K562 (cell line): Measurements from ENCODE around the gene MRPL38. TPM values are rescaled to one million over a fixed set of nuclear protein-coding genes. Genes with fewer than 3 reads are reported as not detected.

Experiments used
- CUX1 ChIP-seq: fragments of 200-800 bp; sonication (Bioruptor generic); IDR thresholded peaks from 2 replicates; pipeline ENCODE4 v1.6.1; 2016; ENCODE audit warnings: missing genetic modification characterization, missing compliant biosample characterization
- E2F3 ChIP-seq: fragments of 250-450 bp; sonication (Bioruptor Pico); IDR thresholded peaks from 2 replicates; pipeline ENCODE4 v1.4.0; 2020; ENCODE audit warnings: mild to moderate bottlenecking
- RERE ChIP-seq: sonication (generic); formaldehyde crosslinking; IDR thresholded peaks from 2 replicates; pipeline ENCODE4 v1.8.0; 2023; ENCODE audit warnings: missing genetic modification reagents, mild to moderate bottlenecking, borderline replicate concordance
- THRA ChIP-seq: fragments of 450-650 bp; IDR thresholded peaks from 2 replicates; pipeline ENCODE4 v1.6.1; 2017; ENCODE audit warnings: mild to moderate bottlenecking, moderate library complexity
- ZNF407 ChIP-seq: fragments of 450-650 bp; IDR thresholded peaks from 2 replicates; pipeline ENCODE4 v1.6.1; 2016; ENCODE audit warnings: low read depth
- polyA plus RNA-seq, 8 experiments: library from polyadenylated mRNA; depleted of rRNA in 4 of 8; stranded (reverse) in 5 of 8; unstranded in 3 of 8; fragments of >200 nt; fragmentation: Nextera tagmentation in 2 of 8; fragmentation: Illumina TruSeq in 1 of 8; extraction: Ambion mirVana in 2 of 8; extraction: Trizol in 1 of 8; gene quantifications; 2 replicates each; pipeline versions ENCODE4 v1.2.1 to v1.2.3, GENCODE V29; 2011 to 2014; ENCODE audit warnings: inconsistent platforms in 1 of 8, missing spikeins in 1 of 8
- total RNA-seq, 7 experiments: library from RNA; depleted of rRNA in 6 of 7; stranded (reverse); fragments of >200 nt in 6 of 7; fragmentation: Illumina TruSeq in 2 of 7; extraction: Trizol in 2 of 7; gene quantifications; 2 replicates each; pipeline versions ENCODE4 v1.2.1 to v1.2.3, GENCODE V29; 2011 to 2021; ENCODE audit warnings: low replicate concordance in 1 of 7

Gene MRPL38
- total and polyA plus RNA-seq, 9 of the 15 experiments (the other 6 are each of a cell fraction or from before 2014, with no cell fraction given) = 4.5 to 154 (median 48.5) TPM

GRCh38 chr17:75904749-75905521 is at the start of gene MRPL38 (continued):
- TF ChIP-seq THRA (no peak), E2F3 (CRISPR knock-in tag) (0 out of 2 replicates have a peak, but pooled peaks have one; percentile 49), CUX1 (CRISPR knock-in tag) (no peak), ZNF407 (no peak), RERE (CRISPR knock-in tag) (no peak)
